ENCODE data around the gene KCNMB2.

The KCNMB2 gene

GRCh38 chr3:178778589-178778988, 242.4 kb downstream of the KCNMB2 start:
- no peak overlapping the region for H3K4me3 ChIP-seq (ENCODE audit: low read depth, low read length)
- TF ChIP-seq, protein P1, sequence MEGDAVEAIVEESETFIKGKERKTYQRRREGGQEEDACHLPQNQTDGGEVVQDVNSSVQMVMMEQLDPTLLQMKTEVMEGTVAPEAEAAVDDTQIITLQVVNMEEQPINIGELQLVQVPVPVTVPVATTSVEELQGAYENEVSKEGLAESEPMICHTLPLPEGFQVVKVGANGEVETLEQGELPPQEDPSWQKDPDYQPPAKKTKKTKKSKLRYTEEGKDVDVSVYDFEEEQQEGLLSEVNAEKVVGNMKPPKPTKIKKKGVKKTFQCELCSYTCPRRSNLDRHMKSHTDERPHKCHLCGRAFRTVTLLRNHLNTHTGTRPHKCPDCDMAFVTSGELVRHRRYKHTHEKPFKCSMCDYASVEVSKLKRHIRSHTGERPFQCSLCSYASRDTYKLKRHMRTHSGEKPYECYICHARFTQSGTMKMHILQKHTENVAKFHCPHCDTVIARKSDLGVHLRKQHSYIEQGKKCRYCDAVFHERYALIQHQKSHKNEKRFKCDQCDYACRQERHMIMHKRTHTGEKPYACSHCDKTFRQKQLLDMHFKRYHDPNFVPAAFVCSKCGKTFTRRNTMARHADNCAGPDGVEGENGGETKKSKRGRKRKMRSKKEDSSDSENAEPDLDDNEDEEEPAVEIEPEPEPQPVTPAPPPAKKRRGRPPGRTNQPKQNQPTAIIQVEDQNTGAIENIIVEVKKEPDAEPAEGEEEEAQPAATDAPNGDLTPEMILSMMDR (IDR thresholded peaks at IDR 0.05; ENCODE audit: borderline replicate concordance, insufficient read depth, low read depth, low read length), result no peak

DNA sequence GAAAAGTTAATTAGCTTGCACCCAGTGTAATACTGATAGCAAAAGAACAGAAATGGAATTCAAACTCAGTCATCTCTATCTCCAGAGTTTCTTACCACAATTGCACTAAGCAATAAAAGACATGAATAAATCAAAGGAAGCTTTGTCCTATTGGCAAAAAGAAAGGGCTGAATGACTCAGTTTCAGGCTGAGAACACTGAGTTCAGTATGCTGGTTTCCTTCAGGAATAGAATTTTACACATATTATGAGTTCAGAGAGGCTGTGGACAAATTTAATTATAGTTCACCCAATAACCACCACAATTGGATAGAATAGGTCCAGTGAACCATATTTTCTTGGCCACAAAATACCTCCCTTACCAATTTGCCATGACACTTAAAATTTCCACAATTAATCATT, 249.7 kb downstream of the KCNMB2 start:
- TF ChIP-seq, protein P1 (IDR thresholded peaks at IDR 0.05; ENCODE audit: borderline replicate concordance, insufficient read depth, low read depth, low read length), result no peak
- H3K4me3 ChIP-seq (ENCODE audit: low read depth, low read length), result no peak overlapping the region

DNA sequence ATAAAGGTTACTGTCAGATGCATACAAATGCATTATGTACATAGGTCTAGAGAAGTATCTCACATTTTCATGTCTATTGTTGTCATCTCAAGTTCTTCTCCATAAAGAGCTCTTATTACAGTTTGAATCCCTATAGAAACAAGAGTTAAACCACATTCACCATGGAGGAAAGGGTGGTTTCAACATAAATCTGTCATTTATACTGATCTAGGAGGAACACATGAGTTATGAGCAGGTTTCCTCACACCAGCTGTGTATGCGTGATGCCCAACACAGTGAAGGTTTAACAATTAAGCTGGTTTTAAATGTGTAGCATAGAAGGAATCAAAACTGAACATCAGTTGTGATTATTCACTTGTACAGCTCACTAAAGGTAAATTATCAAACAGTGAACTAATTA, 251.7 kb downstream of the KCNMB2 start:
- TF ChIP-seq, protein P1 (IDR thresholded peaks at IDR 0.05; ENCODE audit: borderline replicate concordance, insufficient read depth, low read depth, low read length), result no peak
- no peak overlapping the region for H3K4me3 ChIP-seq (ENCODE audit: low read depth, low read length)

GRCh38 chr3:178794711-178795110, 258.5 kb downstream of the KCNMB2 start:
- H3K4me3 ChIP-seq (ENCODE audit: low read depth, low read length), result no peak overlapping the region
- TF ChIP-seq, protein P1 (IDR thresholded peaks at IDR 0.05; ENCODE audit: borderline replicate concordance, insufficient read depth, low read depth, low read length), result no peak

- TF ChIP-seq, protein P1 (IDR thresholded peaks at IDR 0.05; ENCODE audit: borderline replicate concordance, insufficient read depth, low read depth, low read length), result no peak
- no peak overlapping the region for H3K4me3 ChIP-seq (ENCODE audit: low read depth, low read length)
These were observed 259.1 kb downstream of the KCNMB2 start for GRCh38 chr3:178795349-178795748.

GRCh38 chr3:178802259-178802658, 266.0 kb downstream of the KCNMB2 start:
- H3K4me3 ChIP-seq (ENCODE audit: low read depth, low read length), result no peak overlapping the region
- TF ChIP-seq, protein P1 (IDR thresholded peaks at IDR 0.05; ENCODE audit: borderline replicate concordance, insufficient read depth, low read depth, low read length), result no peak

DNA sequence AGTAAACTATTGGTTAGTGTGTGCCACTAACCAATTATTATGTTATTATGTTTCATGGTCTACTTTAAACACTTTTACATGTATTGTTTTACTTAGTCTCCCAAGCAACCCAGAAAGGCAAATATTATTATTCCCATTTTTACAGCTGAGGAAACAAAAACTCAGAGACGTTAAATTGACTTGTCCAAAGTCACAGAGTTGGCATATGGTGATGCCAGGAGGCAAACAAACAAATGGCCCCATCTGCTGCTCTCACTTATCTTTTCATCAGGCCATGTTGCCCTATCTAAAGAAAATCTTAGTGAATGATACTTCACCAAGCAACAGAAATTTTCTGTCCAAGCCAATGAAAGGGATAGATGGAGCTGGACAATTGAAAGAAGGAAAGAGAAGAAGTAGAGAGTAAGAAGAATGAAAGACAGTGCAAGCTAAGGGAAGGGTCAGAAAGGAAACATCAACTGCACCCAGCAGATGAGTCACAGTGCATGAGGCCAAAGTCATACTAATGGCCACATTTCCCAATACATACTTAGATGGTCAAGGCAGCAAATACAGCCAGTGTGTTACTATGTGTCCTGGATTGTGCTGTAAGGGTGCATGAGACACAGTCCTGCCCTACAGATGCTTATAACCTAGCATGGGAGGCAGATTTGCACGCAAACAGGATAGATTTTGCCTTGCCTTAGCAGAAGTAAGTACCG, 266.9 kb downstream of the KCNMB2 start:
- TF ChIP-seq, protein P1 (IDR thresholded peaks at IDR 0.05; ENCODE audit: borderline replicate concordance, insufficient read depth, low read depth, low read length), result no peak
- H3K4me3 ChIP-seq (ENCODE audit: low read depth, low read length), result no peak overlapping the region
